OCI-LY1 (cell line): ENCODE measurements around the gene KMT5C.

Experiments used
- CTCF ChIP-seq: fragments of 200-600 bp; sonication (generic), shearing (Covaris generic); IDR thresholded peaks from 2 replicates; pipeline ENCODE4 v1.5.1; 2017; ENCODE audit warnings: mild to moderate bottlenecking, antibody characterized with exemption, low read length, moderate library complexity, mixed read lengths
- EZH2 ChIP-seq: fragments of 200-600 bp; sonication (generic), shearing (Covaris generic); IDR thresholded peaks from 2 replicates; pipeline ENCODE4 v1.8.0; 2017; ENCODE audit warnings: borderline replicate concordance, mixed run types, mild to moderate bottlenecking, antibody characterized with exemption, low read length, moderate library complexity, mixed read lengths

DNA sequence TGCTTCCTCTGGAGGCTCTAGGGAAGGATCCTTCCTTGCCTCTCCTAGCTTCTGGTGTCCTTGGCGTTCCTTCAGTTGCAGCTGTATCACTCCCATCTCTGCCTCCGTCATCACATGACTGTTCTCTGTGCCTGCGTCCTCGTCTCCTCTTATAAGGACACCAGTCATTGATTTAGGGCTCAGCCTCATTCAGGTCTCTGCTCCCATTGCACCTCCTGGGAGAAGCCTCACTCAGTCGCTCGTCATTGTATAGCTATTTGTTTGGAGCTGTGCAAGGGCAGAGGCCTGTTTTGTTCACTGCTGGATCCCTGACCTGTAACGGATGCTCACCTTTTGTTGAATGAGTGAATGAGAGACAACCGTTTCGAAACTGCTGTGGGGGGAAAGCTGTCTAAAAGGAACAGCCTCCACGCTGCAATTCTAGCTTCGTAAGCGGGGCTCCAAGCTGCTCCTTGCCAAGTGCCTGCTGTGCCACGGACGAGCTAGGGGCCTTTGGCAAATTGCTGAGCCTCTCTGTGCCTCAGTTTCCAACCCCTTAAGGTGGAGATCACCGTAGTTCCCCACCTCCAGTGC, 38.7 kb upstream of the KMT5C start:
- TF ChIP-seq CTCF (no peak), EZH2 (no peak)
